GM03348 (cell line): ENCODE data around the gene KCNN2.
"Not testable (repeated sequence)": the region's sequence is repeated elsewhere in the genome, so short reads cannot be mapped to it uniquely, and the experiment has no call there.

ENCODE experiments used
- DNase-seq: peaks from one replicate; pipeline ENCODE4 v3.0.0; 2012; ENCODE audit warnings: low spot score

Gene KCNN2

GRCh38 chr5:114419959-114420358, 58.1 kb downstream of the KCNN2 start:
- no peak for DNase-seq

- no peak for DNase-seq
Observed at GRCh38 chr5:114427204-114427603, 65.3 kb downstream of the KCNN2 start.

GRCh38 chr5:114430532-114430931, 68.7 kb downstream of the KCNN2 start:
- no peak for DNase-seq

GRCh38 chr5:114432684-114433083, 70.8 kb downstream of the KCNN2 start:
- not testable (repeated sequence) for DNase-seq

DNA sequence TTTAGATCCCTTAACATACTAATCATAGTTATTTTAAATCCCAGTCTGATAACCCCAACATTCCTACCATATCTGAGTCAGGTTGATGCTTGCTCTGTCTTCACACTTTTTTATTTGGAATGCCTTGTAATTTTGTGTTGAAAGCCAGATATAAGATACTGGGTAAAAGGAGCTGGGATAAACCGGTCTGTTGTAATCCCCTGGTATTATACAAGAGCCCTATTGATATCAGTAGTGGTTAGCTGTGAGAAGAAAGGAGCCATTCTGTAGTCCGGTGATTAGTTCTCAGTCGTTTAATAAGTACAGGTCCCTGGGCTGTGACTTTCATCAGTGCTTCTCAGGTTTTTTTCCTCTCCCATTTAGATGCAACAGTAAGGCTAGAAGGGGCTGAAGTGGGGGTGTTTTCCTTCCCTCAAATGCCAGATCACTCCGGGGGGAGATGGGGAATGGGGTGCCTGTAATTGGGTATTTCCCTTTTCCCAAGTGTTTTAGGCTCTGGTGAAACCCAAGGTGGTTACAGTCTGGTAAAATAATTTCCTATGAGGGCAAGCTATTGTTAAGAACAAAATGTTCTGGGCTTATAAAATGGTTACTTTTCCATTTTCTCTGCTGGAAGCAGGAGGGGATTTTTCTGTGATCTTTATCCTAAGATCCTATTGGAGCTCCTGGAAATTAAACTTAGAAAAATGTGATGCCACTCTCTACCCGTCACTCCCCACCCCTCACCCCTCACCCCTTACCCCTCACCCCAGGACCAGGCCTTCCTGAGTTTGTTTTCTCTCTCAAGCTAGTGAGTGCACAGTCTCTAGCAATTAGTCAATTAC, 72.7 kb downstream of the KCNN2 start:
- no peak for DNase-seq

DNA sequence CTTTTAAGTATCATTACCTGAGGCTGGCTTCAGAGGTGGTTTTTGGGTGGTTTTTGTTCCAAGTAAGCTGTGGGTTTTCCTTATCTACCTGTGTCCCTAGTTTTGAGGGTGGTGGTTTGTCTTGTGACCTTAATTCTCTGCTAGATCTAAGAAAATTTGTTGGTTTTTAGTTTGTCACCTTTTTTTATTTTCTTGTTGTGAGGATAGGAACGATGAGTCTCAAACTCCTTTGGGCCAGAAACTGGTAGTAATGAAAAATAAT, 73.3 kb downstream of the KCNN2 start:
- no peak for DNase-seq

GRCh38 chr5:114435885-114436299, 74.0 kb downstream of the KCNN2 start:
- no peak for DNase-seq

DNA sequence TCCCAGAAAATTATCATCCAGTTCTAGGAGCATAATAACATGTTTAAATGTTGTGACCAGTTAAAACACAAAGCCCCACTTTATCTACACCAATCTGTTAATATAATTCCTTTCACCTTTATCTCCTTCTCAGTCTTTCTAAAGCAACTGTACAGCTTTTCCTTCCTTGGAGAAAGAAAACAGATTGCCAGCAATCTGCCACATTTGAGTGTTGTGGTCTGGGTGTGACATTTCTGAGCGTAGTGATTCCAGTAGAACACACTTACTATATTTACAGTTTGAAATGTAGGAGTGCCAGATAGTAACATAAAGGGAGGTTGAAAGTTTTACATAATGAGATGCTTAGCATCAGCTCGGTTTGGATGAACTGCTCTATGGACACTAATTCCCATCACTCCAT, 76.1 kb downstream of the KCNN2 start:
- no peak for DNase-seq

GRCh38 chr5:114438471-114438870, 76.6 kb downstream of the KCNN2 start:
- DNase-seq = no peak

DNA sequence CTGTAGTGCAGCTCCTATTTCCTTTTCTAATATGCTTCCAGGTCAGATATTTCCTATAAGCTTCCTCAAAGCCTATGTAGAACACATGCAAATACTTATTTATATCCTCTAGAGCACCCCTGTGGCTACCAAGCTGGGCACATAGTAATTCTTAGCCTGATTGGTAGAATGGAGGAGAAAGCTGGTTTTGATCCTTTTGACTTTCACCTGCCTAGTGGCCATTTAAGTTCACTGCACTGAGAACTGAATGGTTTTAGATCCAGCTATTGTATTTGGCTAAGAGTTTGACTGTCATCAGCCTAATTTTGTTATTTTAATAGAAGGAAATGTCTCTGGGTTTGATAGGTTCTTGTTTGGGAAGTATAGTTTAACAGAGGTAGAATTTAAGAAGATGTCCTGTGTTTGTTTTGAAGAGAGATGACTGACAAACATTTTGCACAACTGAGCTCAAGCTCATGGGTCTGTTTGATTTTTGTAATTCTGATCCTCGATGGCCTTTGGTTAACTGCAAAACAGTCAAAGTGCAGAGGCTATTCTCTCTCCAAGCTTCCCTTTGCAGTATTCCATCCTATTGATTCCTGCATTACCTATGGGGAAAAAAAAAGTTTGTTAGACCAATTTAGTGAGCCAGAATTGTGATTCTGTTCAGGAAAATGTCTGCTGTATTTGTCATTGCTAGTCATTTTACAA, 85.4 kb downstream of the KCNN2 start:
- peak; percentile 8 for DNase-seq

DNA sequence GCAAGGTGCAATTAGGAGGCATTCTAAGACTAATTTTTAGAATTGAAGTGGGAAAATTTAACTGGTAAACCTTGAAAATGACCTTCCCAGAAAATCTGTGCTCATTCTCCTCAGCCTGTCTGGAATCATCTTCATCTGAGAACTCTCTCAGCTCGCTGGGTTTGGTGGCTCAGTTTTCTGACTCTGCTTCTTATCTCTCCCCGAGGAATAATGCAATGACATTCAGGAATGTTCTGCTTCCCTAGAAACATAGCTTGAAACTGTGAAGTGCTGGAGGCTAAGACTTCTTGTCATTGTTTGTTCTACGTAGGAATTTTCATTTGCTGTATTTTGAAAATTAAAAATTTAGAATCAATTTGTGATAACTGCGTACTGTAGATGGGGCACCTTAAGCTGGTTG, 86.6 kb downstream of the KCNN2 start:
- no peak for DNase-seq

GRCh38 chr5:114449860-114450421, 88.1 kb downstream of the KCNN2 start:
- peak; percentile 86 for DNase-seq

GRCh38 chr5:114450437-114450836, 88.6 kb downstream of the KCNN2 start:
- DNase-seq = peak; percentile 14

GRCh38 chr5:114458726-114459125, 96.9 kb downstream of the KCNN2 start:
- no peak for DNase-seq

DNA sequence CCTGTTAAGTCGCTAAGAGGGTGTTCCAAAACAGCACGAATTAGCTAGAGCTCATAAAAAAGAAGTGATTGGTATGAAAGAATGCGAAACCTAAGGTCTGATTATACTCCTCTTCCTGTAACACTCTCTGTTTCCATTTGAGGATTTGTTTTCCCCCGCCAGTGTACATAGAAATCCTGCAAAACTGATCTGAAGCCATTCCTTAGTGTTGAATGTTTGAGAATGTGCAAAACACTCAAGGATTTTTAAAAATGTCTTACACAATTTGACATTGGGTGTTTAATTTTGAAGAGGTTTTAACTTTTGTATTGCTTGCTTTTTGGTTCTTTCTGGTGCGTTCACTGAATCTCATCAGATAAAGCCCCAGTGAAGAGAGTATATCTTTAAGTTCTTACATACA, 105.3 kb downstream of the KCNN2 start:
- no peak for DNase-seq

DNA sequence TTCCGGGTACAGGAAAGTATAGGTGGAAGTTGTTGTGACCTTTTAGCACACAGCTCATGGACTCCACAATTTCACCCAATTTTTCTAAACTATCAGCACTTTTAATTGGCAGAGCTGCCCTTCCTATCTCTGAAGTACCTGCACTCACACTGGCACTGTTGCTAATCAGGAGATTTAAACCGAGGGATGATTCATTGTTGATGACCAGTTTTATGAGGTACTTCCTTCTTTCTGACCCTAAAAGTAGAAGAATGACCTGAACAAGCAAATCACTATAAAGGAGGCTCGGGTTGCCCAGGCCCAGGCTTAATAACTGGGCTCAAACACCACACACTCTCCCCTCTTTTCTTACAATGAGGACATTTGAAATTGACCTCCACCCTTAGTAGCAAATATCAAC, 105.9 kb downstream of the KCNN2 start:
- DNase-seq = no peak

DNA sequence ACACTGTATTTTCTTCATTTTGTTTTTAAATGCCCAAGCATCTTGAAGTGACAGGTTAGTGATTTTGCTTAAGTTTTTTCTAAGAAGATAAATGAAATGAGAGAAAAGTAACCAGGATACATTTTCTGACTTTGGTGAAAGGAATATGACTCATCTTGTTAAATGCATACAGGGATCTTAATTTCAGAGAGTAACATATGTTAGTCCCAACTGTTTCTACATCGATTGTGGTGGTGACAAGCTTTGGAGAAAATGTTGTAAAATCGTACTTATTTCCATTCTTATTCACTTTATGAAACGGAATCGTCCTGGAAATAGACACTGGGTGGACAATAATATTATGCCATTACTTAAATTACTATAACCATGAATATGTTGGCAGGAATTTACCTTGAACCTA, 107.5 kb downstream of the KCNN2 start:
- DNase-seq = no peak

DNA sequence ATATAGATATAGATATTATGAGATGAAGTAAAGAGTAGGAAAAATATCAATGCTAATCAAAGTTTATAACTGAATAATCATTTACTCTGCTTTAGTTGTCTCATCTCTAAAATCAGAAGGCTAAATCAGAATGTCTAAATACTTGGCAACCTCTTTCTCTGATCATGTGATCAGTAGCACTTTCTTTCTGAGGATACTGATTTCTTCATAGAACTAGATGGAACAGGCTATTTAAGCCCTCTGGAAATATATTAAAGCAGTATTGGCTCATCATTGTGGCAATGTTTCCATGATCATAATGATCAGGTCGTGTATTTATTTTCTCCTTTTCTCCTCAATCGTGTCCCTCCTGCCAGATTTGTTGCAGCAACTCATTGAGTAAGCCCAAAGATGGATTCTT, 109.7 kb downstream of the KCNN2 start:
- no peak for DNase-seq

DNA sequence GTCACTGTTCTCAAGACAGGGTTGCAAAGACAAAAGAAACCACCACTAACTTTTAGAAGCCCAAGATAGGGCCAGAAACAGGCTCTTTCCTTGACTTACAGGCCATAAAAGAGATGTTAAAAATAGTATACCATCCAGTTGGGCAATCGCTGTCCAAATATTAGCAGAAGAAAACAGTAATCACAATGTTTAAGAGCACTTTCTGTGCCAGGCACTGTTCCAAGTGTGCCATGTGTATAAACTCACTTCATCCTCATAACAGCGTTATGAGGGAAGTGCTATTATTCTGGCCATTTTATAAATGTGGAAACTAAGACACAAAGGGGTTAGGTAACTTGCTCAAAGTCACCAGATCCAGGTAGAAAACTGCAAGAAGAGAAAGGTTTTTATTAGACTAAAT, 111.7 kb downstream of the KCNN2 start:
- DNase-seq = no peak

GRCh38 chr5:114477816-114478334, 116.0 kb downstream of the KCNN2 start:
- no peak for DNase-seq

- DNase-seq = no peak
Observed at GRCh38 chr5:114500756-114501155, 138.9 kb downstream of the KCNN2 start.

DNA sequence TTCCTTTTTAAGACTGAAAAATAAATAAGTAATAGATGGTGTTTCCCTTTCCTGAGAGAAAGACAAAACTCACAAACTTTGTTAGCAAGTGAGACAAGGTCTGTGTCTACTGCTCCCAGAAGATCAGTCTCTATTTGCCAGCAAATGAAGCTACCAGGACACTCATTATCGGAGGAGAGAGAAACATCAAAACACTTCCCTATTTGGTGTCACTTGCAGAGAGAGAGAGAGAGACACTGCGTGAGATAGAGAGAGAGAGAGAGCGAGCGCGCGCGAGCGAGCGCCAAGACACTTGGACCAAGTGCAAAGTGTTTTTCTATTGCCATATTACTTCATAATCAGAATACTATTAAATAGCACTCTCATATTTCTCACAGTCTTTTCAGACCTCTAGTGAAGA, 142.7 kb downstream of the KCNN2 start:
- DNase-seq = no peak

GRCh38 chr5:114524221-114524620, 162.4 kb downstream of the KCNN2 start:
- DNase-seq = no peak
